Activated naive CD4-positive, alpha-beta T cell treated with anti-CD3 and anti-CD28 coated beads, Interleukin-2, amount 50 U/mL, for 72 hours (primary cell): ENCODE measurements around the gene GPATCH4. TPM values are rescaled to one million over a fixed set of nuclear protein-coding genes. Genes with fewer than 3 reads are reported as not detected.
"Not testable (repeated sequence)": the region's sequence is repeated elsewhere in the genome, so short reads cannot be mapped to it uniquely, and the experiment has no call there.

Experiments
- ATAC-seq, 2 donors: fragments of 150-1000 bp; cut with Tn5 transposase; 2 replicates each; pipeline ENCODE4 v1.10.0; 2021; ENCODE audit warnings: mild to moderate bottlenecking in 2 of 2, moderate library complexity in 2 of 2
- DNase-seq, 2 donors: peaks; one replicate each; pipeline ENCODE4 v3.0.0; 2021 to 2022; ENCODE audit warnings: low spot score in 2 of 2
- H3K27ac Mint-ChIP-seq, 2 donors: one replicate each; pipeline ENCODE4 v1.8.0; 2022; ENCODE audit warnings: mild to moderate bottlenecking in 2 of 2, mixed read lengths in 2 of 2
- H3K36me3 Mint-ChIP-seq, 2 donors: one replicate each; pipeline ENCODE4 v1.8.0; 2022; ENCODE audit warnings: mixed read lengths in 2 of 2
- H3K9me3 Mint-ChIP-seq, 2 donors: one replicate each; pipeline ENCODE4 v1.8.0; 2022; ENCODE audit warnings: mixed read lengths in 2 of 2
- total RNA-seq, 2 donors: library from RNA; stranded (reverse); gene quantifications; one replicate each; pipeline ENCODE4 v1.2.3, GENCODE V29; 2022

GPATCH4 gene
- total RNA-seq, 2 donors from 2014 or later: 26.1 to 35.8 TPM

- DNase-seq (no peak), ATAC-seq (no peak)
- Mint-ChIP-seq H3K9me3 (no peaks in the 10 kb centered on the region), H3K27ac (no peak overlapping the region), H3K36me3 (peaks cover 0 to 7% of the 10 kb centered on the region in 2 donors)
Observed at GRCh38 chr1:156638189-156638985, 37.1 kb upstream of the GPATCH4 start.

GRCh38 chr1:156632355-156632754, 31.1 kb upstream of the GPATCH4 start:
- Mint-ChIP-seq H3K9me3 (no peaks in the 10 kb centered on the region), H3K36me3 (no peaks in the 10 kb centered on the region)
- no peak for DNase-seq

DNA sequence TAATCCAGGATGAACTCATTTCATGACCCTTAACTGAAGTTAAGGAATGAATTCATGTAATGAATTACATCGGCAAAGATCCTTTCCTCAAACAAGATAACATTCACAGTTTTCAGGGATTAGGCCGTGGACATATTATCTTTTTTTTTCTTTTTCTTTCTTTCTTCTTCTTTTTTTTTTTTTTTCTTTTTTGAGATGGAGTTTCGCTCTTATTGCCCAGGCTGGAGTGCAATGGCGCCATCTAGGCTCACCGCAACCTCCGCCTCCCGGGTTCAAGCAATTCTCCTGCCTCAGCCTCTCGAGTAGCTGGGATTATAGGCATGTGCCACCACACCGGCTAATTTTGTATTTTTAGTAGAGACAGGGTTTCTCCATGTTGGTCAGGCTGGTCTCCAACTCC, 29.9 kb upstream of the GPATCH4 start:
- not testable (repeated sequence) for H3K36me3 Mint-ChIP-seq, H3K27ac Mint-ChIP-seq, H3K9me3 Mint-ChIP-seq, DNase-seq, ATAC-seq

More at GRCh38 chr1:156632355-156632754, 31.1 kb upstream of the GPATCH4 start:
- ATAC-seq: no peak
- H3K27ac Mint-ChIP-seq: peak overlapping the region in 1 of 2 donors; percentile 12

GRCh38 chr1:156629823-156630449, 28.7 kb upstream of the GPATCH4 start:
- DNase-seq (no peak), ATAC-seq (no peak)
- Mint-ChIP-seq H3K36me3 (peaks cover 0 to 4% of the 10 kb centered on the region in 2 donors), H3K9me3 (no peaks in the 10 kb centered on the region), H3K27ac (no peak overlapping the region)

DNA sequence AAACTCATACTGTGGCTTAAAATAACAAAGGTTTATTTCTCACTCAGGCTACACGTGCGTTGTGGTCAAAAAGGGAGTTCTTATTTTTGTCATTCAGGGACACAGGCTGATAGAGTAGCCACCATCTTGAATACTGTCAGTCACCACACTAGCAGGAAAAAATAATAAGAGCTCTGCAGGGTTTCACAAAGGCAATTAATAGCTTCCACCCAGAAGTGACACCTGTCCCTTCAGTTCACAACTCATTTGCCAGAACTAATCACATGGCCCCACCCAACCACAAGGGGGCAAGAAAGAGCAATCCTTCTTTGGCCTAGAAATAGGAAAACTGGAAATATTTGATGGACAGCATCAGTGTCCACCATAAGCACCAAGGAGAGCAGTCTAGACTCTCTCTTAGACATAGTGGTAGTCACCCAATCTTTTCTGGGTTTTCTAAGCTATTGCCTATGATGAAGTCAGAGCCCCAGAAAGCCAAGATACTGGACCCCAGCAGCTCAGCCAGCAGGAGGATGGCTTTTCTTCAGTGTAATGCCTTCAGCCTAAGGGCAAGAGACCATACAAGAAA, 26.1 kb upstream of the GPATCH4 start:
- DNase-seq: no peak
- Mint-ChIP-seq H3K27ac (no peak overlapping the region), H3K36me3 (peaks cover 0 to 4% of the 10 kb centered on the region in 2 donors), H3K9me3 (no peaks in the 10 kb centered on the region)
- no peak for ATAC-seq

- Mint-ChIP-seq H3K27ac (no peak overlapping the region), H3K36me3 (peaks cover 0 to 4% of the 10 kb centered on the region in 2 donors), H3K9me3 (no peaks in the 10 kb centered on the region)
- ATAC-seq (no peak), DNase-seq (no peak)
Observed at GRCh38 chr1:156626079-156626438, 24.8 kb upstream of the GPATCH4 start.

DNA sequence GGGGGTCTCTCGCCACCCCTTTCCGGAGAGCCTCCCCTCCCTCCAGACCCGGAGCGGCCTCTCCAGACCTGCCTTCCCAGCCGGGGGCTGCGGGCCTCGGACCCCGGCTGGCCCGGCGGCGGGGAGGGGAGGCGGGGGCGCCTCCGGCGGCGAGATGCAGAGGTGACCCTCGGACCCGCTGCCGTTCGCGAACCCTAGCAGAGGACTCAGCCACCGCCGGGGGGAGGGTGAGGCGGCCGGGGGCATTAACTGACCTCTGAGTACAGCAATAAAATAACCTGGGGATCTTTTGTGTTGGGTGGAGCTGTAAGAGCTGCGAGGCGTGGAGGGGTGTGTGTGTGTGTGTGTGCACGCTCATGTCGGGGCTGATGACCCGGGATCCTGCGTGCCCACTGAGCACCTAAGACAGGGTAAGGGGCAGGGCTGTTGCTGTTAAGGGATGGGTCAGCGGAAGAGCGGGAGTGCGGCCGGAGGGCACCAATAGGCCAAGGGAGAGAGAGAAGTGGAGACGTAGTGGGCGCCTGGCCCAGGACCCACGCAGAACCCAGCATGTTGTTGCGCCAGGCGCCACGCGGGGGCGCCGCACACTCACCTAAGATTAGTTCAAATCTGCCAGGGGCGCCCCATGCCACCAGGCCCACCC, 24.3 kb upstream of the GPATCH4 start:
- DNase-seq (peak in 1 of 2 donors; percentile 78), ATAC-seq (peak; percentile 73 to 75)
- Mint-ChIP-seq H3K36me3 (peaks cover 0 to 4% of the 10 kb centered on the region in 2 donors), H3K27ac (no peak overlapping the region), H3K9me3 (no peaks in the 10 kb centered on the region)

DNA sequence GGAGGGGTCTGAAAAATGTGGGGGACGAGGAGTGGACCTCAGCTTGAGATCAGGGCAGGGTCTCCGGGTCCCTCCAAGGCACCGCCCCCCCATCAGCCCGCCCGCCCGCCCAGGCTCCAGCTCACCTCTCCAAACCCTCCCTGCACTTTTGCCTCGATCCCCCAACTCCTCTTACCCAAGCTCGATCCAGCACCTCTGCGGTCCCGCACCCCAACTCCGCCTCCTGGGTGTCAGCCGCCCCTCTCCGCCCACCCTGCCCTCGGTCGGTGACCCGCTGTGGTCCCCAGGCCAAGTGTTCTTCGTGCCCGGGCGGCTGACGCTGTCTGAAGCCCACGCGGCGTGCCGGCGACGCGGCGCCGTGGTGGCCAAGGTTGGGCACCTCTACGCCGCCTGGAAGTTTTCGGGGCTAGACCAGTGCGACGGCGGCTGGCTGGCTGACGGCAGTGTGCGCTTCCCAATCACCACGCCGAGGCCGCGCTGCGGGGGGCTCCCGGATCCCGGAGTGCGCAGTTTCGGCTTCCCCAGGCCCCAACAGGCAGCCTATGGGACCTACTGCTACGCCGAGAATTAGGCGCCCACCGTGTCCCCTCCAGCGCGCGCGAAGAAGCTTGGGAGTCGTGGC, 23.6 kb upstream of the GPATCH4 start:
- ATAC-seq (peak in 1 of 2 donors; percentile 25), DNase-seq (no peak)
- Mint-ChIP-seq H3K36me3 (peaks cover 0 to 4% of the 10 kb centered on the region in 2 donors), H3K27ac (no peak overlapping the region), H3K9me3 (no peaks in the 10 kb centered on the region)

- Mint-ChIP-seq H3K27ac (no peak overlapping the region), H3K9me3 (no peaks in the 10 kb centered on the region), H3K36me3 (peaks cover 0 to 4% of the 10 kb centered on the region in 2 donors)
- peak in 1 of 2 donors; percentile 61 for DNase-seq
- peak; percentile 61 to 79 for ATAC-seq
Observed at GRCh38 chr1:156623946-156624813, 22.9 kb upstream of the GPATCH4 start.

- H3K36me3 Mint-ChIP-seq: peaks cover 0 to 4% of the 10 kb centered on the region in 2 donors
- DNase-seq (no peak), ATAC-seq (no peak)
- H3K27ac Mint-ChIP-seq: no peak overlapping the region
- H3K9me3 Mint-ChIP-seq: no peaks in the 10 kb centered on the region
Observed at GRCh38 chr1:156622581-156623297, 21.5 kb upstream of the GPATCH4 start.

DNA sequence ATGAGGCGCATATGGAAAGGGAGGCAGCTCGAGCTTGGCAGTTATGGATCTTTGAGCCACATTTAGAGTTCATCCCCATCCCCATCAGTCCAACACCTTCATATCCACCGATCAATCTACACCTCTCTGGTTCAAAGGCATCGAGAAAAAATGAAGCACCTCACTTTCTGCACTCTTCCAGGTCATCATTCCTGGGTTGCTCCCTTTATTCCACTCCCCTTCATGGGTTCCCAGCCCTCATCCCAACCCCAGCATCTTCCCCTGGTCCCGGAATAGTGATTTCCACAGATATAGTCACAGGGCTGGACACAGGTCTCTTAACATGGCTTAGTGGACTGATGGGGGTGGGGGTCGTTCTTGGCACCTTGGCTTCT, 18.3 kb upstream of the GPATCH4 start:
- no peak for DNase-seq
- ATAC-seq: no peak
- Mint-ChIP-seq H3K36me3 (no peaks in the 10 kb centered on the region), H3K27ac (no peak overlapping the region), H3K9me3 (no peaks in the 10 kb centered on the region)

- Mint-ChIP-seq H3K27ac (no peak within 1 kb of the TSS), H3K9me3 (no peaks in the 10 kb centered on the region), H3K36me3 (no peaks in the 10 kb centered on the region)
- DNase-seq (no peak), ATAC-seq (peak in 1 of 2 donors; percentile 50)
Observed at GRCh38 chr1:156618853-156619581, 17.7 kb upstream of the GPATCH4 start, which contains the start of gene HAPLN2. Gene HAPLN2 (plus strand): TSS chr1:156619415. CDS start chr1:156623491, 4,076 bp downstream.

DNA sequence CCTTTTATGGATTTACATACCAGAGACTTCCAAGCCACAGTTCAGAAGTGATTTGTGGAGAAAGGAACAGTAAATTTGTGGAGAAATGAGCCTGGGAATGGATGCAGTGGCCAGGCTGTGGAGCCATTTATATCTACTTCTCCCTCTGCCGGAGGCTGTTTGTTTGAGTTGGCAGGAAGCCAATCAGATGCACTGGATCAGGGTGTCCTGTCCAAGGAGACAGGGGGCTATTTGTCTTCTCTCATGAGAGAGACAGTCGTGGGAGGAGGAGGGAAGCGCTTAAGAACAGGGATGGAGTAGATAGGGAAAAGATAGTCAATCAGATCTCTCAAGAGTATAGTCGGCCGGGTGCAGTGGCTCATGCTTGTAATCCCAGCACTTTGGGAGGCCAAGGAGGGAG, 15.2 kb upstream of the GPATCH4 start:
- H3K36me3 Mint-ChIP-seq: no peaks in the 10 kb centered on the region
- H3K27ac Mint-ChIP-seq: no peak overlapping the region
- ATAC-seq (no peak), DNase-seq (no peak)
- no peaks in the 10 kb centered on the region for H3K9me3 Mint-ChIP-seq

DNA sequence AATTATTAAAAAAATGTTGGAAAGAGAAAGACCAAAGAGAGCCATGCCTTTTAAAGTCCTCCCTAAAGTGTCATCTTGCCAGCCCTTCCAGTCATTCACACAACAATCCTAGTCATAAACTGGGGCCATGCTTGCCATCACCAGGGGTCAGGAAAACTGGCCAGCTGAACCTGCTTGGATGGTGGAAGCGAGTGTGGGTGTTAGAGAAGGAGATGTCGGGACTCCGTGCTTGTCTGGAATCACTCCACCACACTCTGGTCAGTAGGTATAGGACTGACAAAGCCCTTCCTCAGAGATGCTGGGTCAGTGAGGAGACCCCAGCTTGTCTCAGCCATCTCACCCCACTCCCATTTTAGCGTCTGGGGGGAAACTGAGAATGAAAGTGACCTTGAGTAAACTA, 14.7 kb upstream of the GPATCH4 start:
- ATAC-seq: no peak
- H3K9me3 Mint-ChIP-seq: no peaks in the 10 kb centered on the region
- no peak overlapping the region for H3K27ac Mint-ChIP-seq
- no peak for DNase-seq
- H3K36me3 Mint-ChIP-seq: no peaks in the 10 kb centered on the region

DNA sequence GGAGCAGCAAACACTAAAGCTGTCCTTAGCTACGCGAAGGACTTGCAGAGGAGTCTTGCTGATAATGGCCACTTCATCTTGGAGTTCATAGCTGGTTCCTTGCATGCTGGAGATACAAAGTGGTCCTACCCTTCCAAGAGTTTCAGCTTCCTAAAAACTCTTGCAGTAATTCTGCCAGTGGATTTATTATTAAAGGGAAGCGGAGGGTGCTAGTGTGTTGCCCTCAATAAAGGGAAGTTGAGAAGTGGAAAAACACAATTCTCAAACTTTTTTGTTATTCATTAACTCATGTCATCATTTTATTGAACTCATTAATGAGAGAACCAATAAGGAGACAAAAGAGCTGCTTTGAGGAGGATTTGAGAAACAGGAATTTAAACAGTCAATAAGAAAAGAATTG, 11.4 kb upstream of the GPATCH4 start:
- no peaks in the 10 kb centered on the region for H3K36me3 Mint-ChIP-seq
- DNase-seq (no peak), ATAC-seq (no peak)
- H3K9me3 Mint-ChIP-seq: no peaks in the 10 kb centered on the region
- H3K27ac Mint-ChIP-seq: no peak overlapping the region
